ENCODE results near the gene TWIST2. TPM values are rescaled to one million over a fixed set of nuclear protein-coding genes. Genes with fewer than 3 reads are reported as not detected.

Gene TWIST2
- total RNA-seq, 1 experiment from 2014 or later: 0.22 TPM

DNA sequence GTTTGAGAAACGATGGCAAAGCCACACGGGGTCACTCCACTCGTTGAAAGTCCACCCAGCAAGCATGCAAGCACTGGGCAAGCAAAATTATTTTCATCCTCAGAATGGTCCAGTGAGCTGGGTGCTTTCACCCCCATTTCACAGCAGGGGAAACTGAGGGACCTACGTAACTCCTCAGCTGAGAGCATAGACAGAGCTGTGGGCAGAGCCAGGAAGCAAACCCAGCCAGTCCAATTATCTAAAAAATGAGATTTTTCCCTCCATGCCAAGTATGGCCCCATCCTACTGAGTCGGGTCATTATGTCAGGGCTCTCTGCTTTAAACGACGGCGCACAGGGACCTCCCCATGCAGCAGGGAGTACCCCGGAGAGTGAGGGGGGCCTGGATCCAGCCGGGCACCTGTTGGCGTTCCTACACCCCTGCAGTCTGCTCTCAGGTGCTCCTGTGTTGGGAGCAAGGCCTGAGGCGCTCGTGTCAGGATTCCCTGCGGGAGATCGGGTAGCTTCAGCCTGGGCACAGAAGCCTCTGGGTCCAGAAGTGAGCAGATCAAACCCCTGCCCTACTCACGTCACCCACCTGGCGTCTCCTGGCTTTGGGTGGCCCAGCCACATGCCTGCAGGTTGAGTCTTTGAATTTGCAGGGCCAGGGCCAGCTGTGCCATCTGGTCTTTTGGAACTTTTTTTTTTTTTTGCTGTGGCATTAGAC, 17.3 kb downstream of the TWIST2 start:
- Histone ChIP-seq H3K23me2 (ENCODE audit: insufficient read length, low read depth, low read length, poor library complexity, severe bottlenecking) (no peaks in the 10 kb centered on the region), H3K27ac (ENCODE audit: insufficient read length, low read depth, low read length) (no peak overlapping the region), H2BK20ac (ENCODE audit: low read depth, low read length, poor library complexity, severe bottlenecking) (no peak overlapping the region), H3K9ac (ENCODE audit: extremely low read depth, insufficient read length, low read length) (no peak overlapping the region), H3K27me3 (ENCODE audit: insufficient read depth, low read length) (no peaks in the 10 kb centered on the region), H3K23ac (ENCODE audit: insufficient read length, low read depth, low read length) (no peak overlapping the region), H3K79me2 (ENCODE audit: insufficient read depth, low read length) (no peaks in the 10 kb centered on the region), H4K20me1 (ENCODE audit: control insufficient read depth, insufficient read depth, insufficient read length) (no peaks in the 10 kb centered on the region), H3K4ac (ENCODE audit: low read depth, low read length) (no peak overlapping the region), H4K5ac (ENCODE audit: insufficient read length, low read depth, low read length) (no peak overlapping the region), H2BK15ac (ENCODE audit: low read depth, low read length) (no peak overlapping the region), H2BK120ac (ENCODE audit: low read depth, low read length, poor library complexity, severe bottlenecking) (no peak overlapping the region), H3K4me2 (ENCODE audit: insufficient read depth, insufficient read length, low read length) (no peak overlapping the region), H2BK5ac (ENCODE audit: insufficient read length, low read length) (no peak overlapping the region), H3K9me3 (ENCODE audit: control insufficient read depth, low read depth, low read length) (no peaks in the 10 kb centered on the region), H3K79me1 (ENCODE audit: insufficient read depth, low read depth, low read length, poor library complexity, severe bottlenecking) (no peaks in the 10 kb centered on the region), H2AFZ (ENCODE audit: low read length) (no peak overlapping the region), H3K56ac (ENCODE audit: insufficient read length, low read depth, low read length) (no peak overlapping the region), H3T11ph (ENCODE audit: low read length) (no peak overlapping the region), H2BK12ac (ENCODE audit: insufficient read length, low read depth, low read length) (no peak overlapping the region), H2AK5ac (ENCODE audit: insufficient read length, low read length) (no peak overlapping the region), H3K18ac (ENCODE audit: insufficient read length, low read depth, low read length) (no peak overlapping the region), H4K8ac (replicated peaks; ENCODE audit: insufficient read length, low read depth, low read length) (no peak overlapping the region), H3K14ac (ENCODE audit: insufficient read depth, low read length) (no peak overlapping the region), H3K4me1 (ENCODE audit: insufficient read depth, low read length) (0 out of 2 replicates have a peak, but pooled peaks cover 2% of the 10 kb centered on the region), H4K91ac (ENCODE audit: insufficient read length, low read depth, low read length) (no peak overlapping the region)
- Mint-ChIP-seq H3K27me3 (ENCODE audit: low read depth) (peaks cover 30% of the 10 kb centered on the region), H3K9me3 (peaks cover 0 to 3% of the 10 kb centered on the region in 2 experiments; a peak in 1 of 5 replicates), H3K27ac (peak overlapping the region in 1 of 3 experiments; percentile 55; a peak in 1 of 7 replicates), H3K4me3 (no peak overlapping the region), H3K36me3 (ENCODE audit: insufficient read depth in 1 of 3, low read depth in 3 of 3) (peaks cover 0 to 1% (median 0%) of the 10 kb centered on the region in 3 experiments; a peak in 1 of 7 replicates), H3K4me1 (peaks cover 10 to 11% of the 10 kb centered on the region in 2 experiments)
- no peak for DNase-seq
- no CpG with 5 or more reads among the region's 17 CpGs for WGBS (ENCODE audit: extremely low coverage, insufficient read length, low lambda C conversion rate)
- TF ChIP-seq, protein P1, sequence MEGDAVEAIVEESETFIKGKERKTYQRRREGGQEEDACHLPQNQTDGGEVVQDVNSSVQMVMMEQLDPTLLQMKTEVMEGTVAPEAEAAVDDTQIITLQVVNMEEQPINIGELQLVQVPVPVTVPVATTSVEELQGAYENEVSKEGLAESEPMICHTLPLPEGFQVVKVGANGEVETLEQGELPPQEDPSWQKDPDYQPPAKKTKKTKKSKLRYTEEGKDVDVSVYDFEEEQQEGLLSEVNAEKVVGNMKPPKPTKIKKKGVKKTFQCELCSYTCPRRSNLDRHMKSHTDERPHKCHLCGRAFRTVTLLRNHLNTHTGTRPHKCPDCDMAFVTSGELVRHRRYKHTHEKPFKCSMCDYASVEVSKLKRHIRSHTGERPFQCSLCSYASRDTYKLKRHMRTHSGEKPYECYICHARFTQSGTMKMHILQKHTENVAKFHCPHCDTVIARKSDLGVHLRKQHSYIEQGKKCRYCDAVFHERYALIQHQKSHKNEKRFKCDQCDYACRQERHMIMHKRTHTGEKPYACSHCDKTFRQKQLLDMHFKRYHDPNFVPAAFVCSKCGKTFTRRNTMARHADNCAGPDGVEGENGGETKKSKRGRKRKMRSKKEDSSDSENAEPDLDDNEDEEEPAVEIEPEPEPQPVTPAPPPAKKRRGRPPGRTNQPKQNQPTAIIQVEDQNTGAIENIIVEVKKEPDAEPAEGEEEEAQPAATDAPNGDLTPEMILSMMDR (conservative IDR thresholded peaks at IDR 0.05): no peak

Data from H9 (cell line).